Keratinocyte (primary cell): ENCODE measurements around the gene EXOC4. TPM values are rescaled to one million over a fixed set of nuclear protein-coding genes. Genes with fewer than 3 reads are reported as not detected.

Experiments used
- DNase-seq: peaks from one replicate; pipeline ENCODE4 v3.0.0-alpha.2; 2011; ENCODE audit warnings: low read depth, missing footprints, low spot score
- FAIRE-seq: peaks from 2 replicates; lab custom pipeline; 2011; peaks lifted over from hg19 to GRCh38; lab: Jason Lieb, UNC
- H2AFZ ChIP-seq: 2 replicates; pipeline ENCODE4 v1.6.0; 2012; ENCODE audit warnings: low read length, control low read depth, inconsistent platforms; ENCODE audit not compliant: control insufficient read depth
- H3K27ac ChIP-seq: 2 replicates; pipeline ENCODE4 v1.5.1; 2011; ENCODE audit warnings: low read length; ENCODE audit not compliant: control insufficient read depth, insufficient read depth
- H3K27me3 ChIP-seq: 3 replicates; pipeline ENCODE4 v1.6.0; 2011; ENCODE audit warnings: low read length; ENCODE audit not compliant: control insufficient read depth, insufficient read depth; ENCODE audit errors: extremely low read depth
- H3K36me3 ChIP-seq, 2 experiments: 2 replicates in 1 of 2; 3 replicates in 1 of 2; pipeline ENCODE4 v1.5.1; 2011; ENCODE audit warnings: low read length in 2 of 2, mild to moderate bottlenecking in 1 of 2; ENCODE audit not compliant: control insufficient read depth in 2 of 2, insufficient read depth in 2 of 2; ENCODE audit errors: extremely low read depth in 1 of 2
- H3K4me1 ChIP-seq: 3 replicates; pipeline ENCODE4 v1.5.1; 2011; ENCODE audit warnings: low read length; ENCODE audit not compliant: control insufficient read depth, insufficient read depth; ENCODE audit errors: extremely low read depth
- H3K4me2 ChIP-seq: 3 replicates; pipeline ENCODE4 v1.6.0; 2011; ENCODE audit warnings: low read depth, low read length; ENCODE audit not compliant: control insufficient read depth, insufficient read depth; ENCODE audit errors: extremely low read depth
- H3K4me3 ChIP-seq, 3 experiments: fragments of 200-600 bp in 1 of 3; sonication (generic) in 1 of 3; 2 replicates in 2 of 3; 3 replicates in 1 of 3; pipeline ENCODE4 v1.5.1; 2011 to 2016; ENCODE audit warnings: low read length in 3 of 3, mild to moderate bottlenecking in 3 of 3, control low read depth in 2 of 3, inconsistent platforms in 1 of 3, low read depth in 1 of 3, mixed read lengths in 1 of 3, mixed run types in 1 of 3, moderate library complexity in 1 of 3; ENCODE audit not compliant: control insufficient read depth in 2 of 3, insufficient read depth in 2 of 3; ENCODE audit errors: extremely low read depth in 1 of 3
- H3K79me2 ChIP-seq: 2 replicates; pipeline ENCODE4 v1.6.0; 2012; ENCODE audit warnings: low read length; ENCODE audit not compliant: control insufficient read depth, insufficient read depth
- H3K9ac ChIP-seq: 3 replicates; pipeline ENCODE4 v1.6.0; 2011; ENCODE audit warnings: low read length; ENCODE audit not compliant: control insufficient read depth, insufficient read depth; ENCODE audit errors: extremely low read depth
- H3K9me1 ChIP-seq: 3 replicates; pipeline ENCODE4 v1.6.0; 2011; ENCODE audit warnings: low read length; ENCODE audit not compliant: control insufficient read depth, insufficient read depth; ENCODE audit errors: extremely low read depth
- H3K9me3 ChIP-seq: 2 replicates; pipeline ENCODE4 v1.5.1; 2012; ENCODE audit warnings: low read depth, low read length; ENCODE audit not compliant: control insufficient read depth
- H4K20me1 ChIP-seq: 3 replicates; pipeline ENCODE4 v1.6.0; 2011; ENCODE audit warnings: low read length; ENCODE audit not compliant: control insufficient read depth, insufficient read depth; ENCODE audit errors: extremely low read depth
- EZH2 ChIP-seq: IDR thresholded peaks from one replicate; pipeline ENCODE4 v1.6.1; 2012; ENCODE audit warnings: inconsistent platforms, mild to moderate bottlenecking, low read length, moderate library complexity
- dilution Hi-C: fragments of 300-500 bp; cut with MboI; formaldehyde crosslinking; loops from one replicate; pipeline ENCODE4 v1.7.0; 2020; ENCODE audit warnings: low sequenced_read_pairs; ENCODE audit not compliant: extremely low pct_ligation_motif_present
- polyA plus RNA-seq, 5 experiments: library from polyadenylated mRNA; depleted of rRNA in 3 of 5; stranded (reverse) in 3 of 5; stranded (forward) in 1 of 5; unstranded in 1 of 5; fragments of >200 nt; gene quantifications; 1 replicate in 1 of 5; 2 replicates in 3 of 5; 3 replicates in 1 of 5; pipeline versions ENCODE4 v1.2.1 to v1.2.3, GENCODE V29; 2011 to 2012; ENCODE audit warnings: missing spikeins in 2 of 5, low read depth in 1 of 5, low replicate concordance in 1 of 5
- TF ChIP-seq, protein P1 (sequence below), 3 experiments: IDR thresholded peaks in 1 of 3; conservative IDR thresholded peaks in 1 of 3; optimal IDR thresholded peaks in 1 of 3; 2 replicates in 2 of 3; 3 replicates in 1 of 3; pipeline versions ENCODE3 to v1.5.1; 2011; ENCODE audit warnings: low read length in 3 of 3, mild to moderate bottlenecking in 3 of 3, moderate library complexity in 2 of 3, control low read depth in 1 of 3, inconsistent platforms in 1 of 3; ENCODE audit not compliant: insufficient read depth in 2 of 3; ENCODE audit errors: extremely low read depth in 1 of 3

Gene EXOC4
- polyA plus RNA-seq, 1 donor (not counting 4 experiments of a cell fraction or from before 2014, with no cell fraction given), result 52.6 TPM

GRCh38 chr7:133859871-133860450 is 607.1 kb downstream of the EXOC4 start:
- H3K27me3 ChIP-seq, result no peaks in the 10 kb centered on the region
- no peak overlapping the region for H3K4me3 ChIP-seq
- no peak for DNase-seq
- H3K9ac ChIP-seq, result no peak overlapping the region
- no peak overlapping the region for H3K27ac ChIP-seq
- dilution Hi-C loops, result no loop called here
- no peaks in the 10 kb centered on the region for H3K79me2 ChIP-seq
- peaks cover 12% of the 10 kb centered on the region for H3K4me1 ChIP-seq
- no peak overlapping the region for H3K4me2 ChIP-seq
- H4K20me1 ChIP-seq, result no peaks in the 10 kb centered on the region
- H3K9me3 ChIP-seq, result peaks cover 3% of the 10 kb centered on the region
- H2AFZ ChIP-seq, result no peak overlapping the region
- TF ChIP-seq, protein P1, sequence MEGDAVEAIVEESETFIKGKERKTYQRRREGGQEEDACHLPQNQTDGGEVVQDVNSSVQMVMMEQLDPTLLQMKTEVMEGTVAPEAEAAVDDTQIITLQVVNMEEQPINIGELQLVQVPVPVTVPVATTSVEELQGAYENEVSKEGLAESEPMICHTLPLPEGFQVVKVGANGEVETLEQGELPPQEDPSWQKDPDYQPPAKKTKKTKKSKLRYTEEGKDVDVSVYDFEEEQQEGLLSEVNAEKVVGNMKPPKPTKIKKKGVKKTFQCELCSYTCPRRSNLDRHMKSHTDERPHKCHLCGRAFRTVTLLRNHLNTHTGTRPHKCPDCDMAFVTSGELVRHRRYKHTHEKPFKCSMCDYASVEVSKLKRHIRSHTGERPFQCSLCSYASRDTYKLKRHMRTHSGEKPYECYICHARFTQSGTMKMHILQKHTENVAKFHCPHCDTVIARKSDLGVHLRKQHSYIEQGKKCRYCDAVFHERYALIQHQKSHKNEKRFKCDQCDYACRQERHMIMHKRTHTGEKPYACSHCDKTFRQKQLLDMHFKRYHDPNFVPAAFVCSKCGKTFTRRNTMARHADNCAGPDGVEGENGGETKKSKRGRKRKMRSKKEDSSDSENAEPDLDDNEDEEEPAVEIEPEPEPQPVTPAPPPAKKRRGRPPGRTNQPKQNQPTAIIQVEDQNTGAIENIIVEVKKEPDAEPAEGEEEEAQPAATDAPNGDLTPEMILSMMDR (optimal IDR thresholded peaks at IDR 0.05 in 1 of 3, IDR thresholded peaks at IDR 0.05 in 1 of 3, conservative IDR thresholded peaks at IDR 0.05 in 1 of 3; ENCODE audit: extremely low read depth in 1 of 3, insufficient read depth in 2 of 3, low read length in 3 of 3), result no peak
- no peak for TF ChIP-seq EZH2
- FAIRE-seq, result no peak
- no peaks in the 10 kb centered on the region for H3K9me1 ChIP-seq
- H3K36me3 ChIP-seq, result no peaks in the 10 kb centered on the region

- FAIRE-seq, result no peak
- H3K4me3 ChIP-seq, result no peak overlapping the region
Measured at GRCh38 chr7:133860628-133861335, 607.9 kb downstream of the EXOC4 start.

More at GRCh38 chr7:133860628-133861335, 607.9 kb downstream of the EXOC4 start:
- H4K20me1 ChIP-seq, result no peaks in the 10 kb centered on the region
- H2AFZ ChIP-seq, result no peak overlapping the region
- H3K4me2 ChIP-seq, result no peak overlapping the region
- H3K4me1 ChIP-seq, result peaks cover 12% of the 10 kb centered on the region
- TF ChIP-seq, protein P1 (optimal IDR thresholded peaks at IDR 0.05 in 1 of 3, IDR thresholded peaks at IDR 0.05 in 1 of 3, conservative IDR thresholded peaks at IDR 0.05 in 1 of 3; ENCODE audit: extremely low read depth in 1 of 3, insufficient read depth in 2 of 3, low read length in 3 of 3), result no peak
- TF ChIP-seq EZH2, result no peak
- no peaks in the 10 kb centered on the region for H3K36me3 ChIP-seq
- H3K9me3 ChIP-seq, result peaks cover 3% of the 10 kb centered on the region
- H3K9me1 ChIP-seq, result no peaks in the 10 kb centered on the region
- DNase-seq, result no peak
- H3K27me3 ChIP-seq, result no peaks in the 10 kb centered on the region
- no peak overlapping the region for H3K27ac ChIP-seq
- dilution Hi-C loops, result no loop called here
- no peak overlapping the region for H3K9ac ChIP-seq
- no peaks in the 10 kb centered on the region for H3K79me2 ChIP-seq
